GM19397 (cell line): ENCODE measurements around the gene BEND5.

Experiments
- ATAC-seq: cut with Tn5 transposase; IDR thresholded peaks from one replicate; pipeline ENCODE4 v1.9.1; 2021; ENCODE audit warnings: mild to moderate bottlenecking, moderate library complexity; ENCODE audit not compliant: unreplicated experiment

The BEND5 gene

GRCh38 chr1:48776393-48777218 lies at the start of gene BEND5:
Gene BEND5, minus strand, starts transcription at chr1:48776891. Its CDS starts 60 bp downstream, at chr1:48776831.
- ATAC-seq: no peak

GRCh38 chr1:48823168-48823567 lies 46.5 kb upstream of the BEND5 start:
- ATAC-seq: no peak

DNA sequence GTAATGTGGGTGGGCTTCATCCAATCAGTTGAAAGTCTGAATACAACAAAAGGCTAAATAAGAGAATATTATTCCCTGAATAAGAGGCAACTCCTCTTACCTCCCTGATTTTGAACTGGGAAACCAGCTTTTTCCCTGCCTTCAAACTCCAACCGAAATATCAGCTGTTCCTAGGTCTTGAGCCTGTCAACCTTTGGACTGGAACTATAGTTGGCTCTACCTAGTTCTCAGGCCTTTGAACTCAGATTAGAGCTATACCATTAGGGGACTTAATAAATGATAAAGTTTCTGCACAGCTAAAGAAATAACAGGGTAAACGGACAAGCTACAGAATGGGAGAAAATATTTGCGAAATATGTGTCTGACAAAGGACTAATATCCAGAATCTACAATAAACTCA lies 43.8 kb upstream of the BEND5 start:
- no peak for ATAC-seq

DNA sequence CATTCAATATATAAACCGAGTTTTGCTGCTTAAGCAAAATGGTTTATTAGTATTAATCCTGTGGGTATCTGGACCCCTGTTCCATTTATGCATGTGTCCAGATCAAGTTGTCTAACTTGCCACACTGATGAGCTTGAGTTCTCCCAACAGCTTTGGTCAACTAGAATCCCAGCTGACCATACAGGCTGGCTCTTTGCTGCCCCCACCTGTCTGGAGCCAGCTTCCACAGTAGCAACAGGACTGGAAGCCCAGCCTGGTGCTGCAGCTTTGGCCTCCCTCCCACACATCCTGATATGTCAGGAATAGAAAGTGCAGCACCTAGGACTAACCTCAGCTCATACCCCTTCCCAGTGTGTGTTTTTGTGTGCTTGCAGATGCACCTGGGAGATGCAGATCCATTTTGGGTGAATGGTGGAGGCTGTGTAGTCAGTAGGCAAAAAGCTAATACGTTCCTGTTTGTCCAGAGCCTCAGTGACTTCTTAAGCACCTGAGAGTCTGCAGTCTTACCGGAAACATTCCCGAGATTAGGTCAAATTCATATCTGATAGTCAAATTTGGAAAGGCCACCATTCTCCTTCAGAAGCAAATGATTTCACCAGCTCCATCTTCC lies 40.9 kb upstream of the BEND5 start:
- peak; percentile 75 for ATAC-seq

GRCh38 chr1:48810740-48811139 lies 34.0 kb upstream of the BEND5 start:
- ATAC-seq: no peak

DNA sequence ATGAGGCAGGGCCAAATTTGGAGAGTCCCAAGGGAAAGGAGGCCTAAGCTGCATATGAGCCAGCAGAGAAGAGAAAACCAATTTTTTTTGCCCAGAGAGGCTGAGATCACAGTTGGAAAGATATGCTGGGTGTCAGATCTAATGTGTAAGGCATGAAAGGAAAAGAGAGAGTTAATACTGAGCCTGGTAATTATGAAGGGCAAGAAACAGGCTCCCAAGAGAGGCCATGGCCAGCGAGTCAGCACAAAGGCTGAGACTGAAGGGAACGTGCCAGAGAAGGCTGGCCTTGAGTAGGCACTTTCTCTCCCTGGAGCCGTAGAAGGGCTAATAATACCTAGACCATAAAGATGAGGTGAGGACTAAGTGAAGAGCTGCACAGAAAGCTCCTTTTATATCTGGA lies 31.8 kb upstream of the BEND5 start:
- no peak for ATAC-seq

- no peak for ATAC-seq
Observed at GRCh38 chr1:48807554-48808260, 31.0 kb upstream of the BEND5 start.

- no peak for ATAC-seq
Observed at GRCh38 chr1:48803474-48803873, 26.8 kb upstream of the BEND5 start.

GRCh38 chr1:48794816-48795215 lies 18.1 kb upstream of the BEND5 start:
- ATAC-seq: no peak

DNA sequence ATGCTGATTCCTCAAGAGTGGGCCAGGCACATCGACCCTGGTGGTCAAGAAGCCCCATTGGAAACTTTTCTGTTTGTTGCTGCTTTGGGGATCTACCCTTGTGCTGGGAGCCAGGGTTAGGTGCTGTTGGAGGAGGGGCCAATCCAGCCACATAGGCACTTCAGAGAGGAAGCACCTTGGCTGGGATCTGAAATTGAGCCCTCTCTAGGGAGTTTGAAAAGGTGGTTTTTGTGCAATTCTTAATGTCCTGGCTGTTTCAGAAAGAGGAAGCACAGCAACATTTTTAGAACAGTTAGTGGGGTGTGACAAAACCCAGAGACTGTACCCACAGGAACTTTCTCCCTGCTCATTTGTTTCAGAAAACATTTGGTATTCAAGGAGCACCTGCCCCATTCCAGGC lies 17.2 kb upstream of the BEND5 start:
- ATAC-seq: peak; percentile 76

- ATAC-seq: no peak
Observed at GRCh38 chr1:48792961-48793360, 16.3 kb upstream of the BEND5 start.

- ATAC-seq: no peak
Observed at GRCh38 chr1:48790397-48790796, 13.7 kb upstream of the BEND5 start.

- ATAC-seq: no peak
Observed at GRCh38 chr1:48789903-48790302, 13.2 kb upstream of the BEND5 start.

DNA sequence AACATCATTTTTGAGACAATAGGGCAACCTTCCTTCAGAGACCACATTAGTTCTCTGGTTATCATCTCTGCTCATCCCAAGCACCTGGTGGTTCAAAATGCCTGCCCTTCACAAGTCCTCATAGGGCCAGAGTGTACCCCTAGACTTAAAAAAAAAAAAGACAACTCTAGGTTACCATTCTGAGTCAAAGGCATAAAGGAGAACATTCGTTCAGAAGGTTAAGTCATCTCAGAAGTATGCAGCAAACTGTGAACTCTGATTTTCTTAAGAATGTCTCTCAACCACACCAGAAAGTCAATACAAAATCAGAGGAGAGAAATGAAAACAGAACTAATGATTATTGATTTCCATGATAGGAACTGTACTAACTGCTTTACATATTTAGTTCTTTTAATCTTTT lies 9.2 kb upstream of the BEND5 start:
- ATAC-seq: no peak

- no peak for ATAC-seq
Observed at GRCh38 chr1:48784301-48784700, 7.6 kb upstream of the BEND5 start.

DNA sequence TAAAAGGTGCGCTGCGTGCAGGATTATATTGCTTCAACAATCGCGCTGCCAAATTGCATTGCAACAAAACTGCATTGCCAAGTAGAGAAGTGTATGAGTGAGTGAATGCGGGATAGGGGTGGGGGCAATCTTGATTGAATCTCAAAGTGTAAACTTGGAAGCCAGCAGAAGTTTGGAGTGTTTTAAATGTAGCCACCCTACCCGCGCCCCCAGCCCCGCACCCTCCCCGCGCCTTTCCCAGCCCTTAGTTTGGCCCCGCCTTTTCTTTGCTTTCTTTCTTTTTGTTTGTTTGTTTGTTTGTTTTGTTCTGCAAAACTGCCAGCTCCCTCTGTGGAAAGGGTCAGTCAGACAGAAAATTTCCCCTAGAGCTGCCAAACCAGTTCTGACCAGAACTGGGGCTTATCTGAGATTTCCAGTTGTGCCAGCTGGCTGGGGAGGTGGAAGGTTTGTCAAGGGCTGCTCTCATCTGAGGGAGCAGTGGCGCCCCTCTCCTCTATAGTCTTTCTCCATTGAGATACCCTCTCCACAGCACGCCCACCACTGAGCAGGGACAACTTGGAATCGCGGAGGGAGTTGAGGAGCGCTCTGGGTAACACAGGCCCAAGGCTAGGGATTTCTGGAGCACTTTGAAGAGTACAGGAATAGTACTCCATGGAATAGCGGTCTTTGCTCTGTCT lies 666 bp upstream of the BEND5 start:
- no peak for ATAC-seq

DNA sequence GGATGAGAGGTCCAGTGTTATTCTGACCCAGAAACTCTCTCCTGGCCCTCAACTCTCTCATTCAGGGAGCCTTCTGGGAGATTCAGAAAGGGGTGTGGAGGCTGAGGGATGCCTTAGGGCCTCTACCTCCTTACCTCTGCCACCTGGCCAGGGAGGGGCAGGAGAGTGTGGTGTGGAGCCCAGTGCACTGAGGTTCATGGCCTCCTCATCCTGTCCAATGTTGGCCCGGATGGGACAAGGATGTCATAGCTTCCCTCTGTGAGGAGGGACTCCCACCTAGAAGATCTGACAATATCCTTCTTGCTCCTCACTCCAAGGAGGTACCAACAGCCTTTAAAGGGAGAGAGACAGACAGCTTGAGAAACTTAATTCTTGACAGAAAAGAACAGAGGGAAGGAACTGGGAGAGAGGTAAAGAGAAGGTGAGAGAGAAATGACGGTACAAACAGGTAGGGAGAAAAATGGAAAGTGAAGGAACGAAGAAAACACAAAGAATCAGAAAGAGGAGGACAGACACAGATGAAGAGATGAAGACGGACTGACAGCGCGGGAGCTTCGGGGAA lies 779 bp downstream of the BEND5 start:
- ATAC-seq: no peak

DNA sequence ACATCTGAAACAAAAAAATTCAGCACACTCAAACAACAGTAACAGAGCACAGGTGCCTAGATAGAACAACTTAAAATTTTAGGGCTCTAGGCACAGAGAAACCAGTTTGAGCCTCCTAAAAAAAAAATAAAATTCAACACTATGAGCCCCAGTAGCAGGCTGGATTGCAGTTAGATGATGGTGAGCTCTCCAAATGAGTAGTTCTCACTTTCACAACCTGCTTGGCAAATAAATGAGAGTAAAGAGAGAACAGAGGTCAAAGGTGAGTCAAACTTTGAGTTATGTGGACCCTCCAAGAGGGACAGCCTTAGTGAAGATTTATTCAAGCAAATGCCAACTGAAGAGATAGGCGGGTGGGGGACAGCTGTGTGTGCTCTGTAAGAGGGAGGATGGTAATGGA lies 3.6 kb downstream of the BEND5 start:
- no peak for ATAC-seq

DNA sequence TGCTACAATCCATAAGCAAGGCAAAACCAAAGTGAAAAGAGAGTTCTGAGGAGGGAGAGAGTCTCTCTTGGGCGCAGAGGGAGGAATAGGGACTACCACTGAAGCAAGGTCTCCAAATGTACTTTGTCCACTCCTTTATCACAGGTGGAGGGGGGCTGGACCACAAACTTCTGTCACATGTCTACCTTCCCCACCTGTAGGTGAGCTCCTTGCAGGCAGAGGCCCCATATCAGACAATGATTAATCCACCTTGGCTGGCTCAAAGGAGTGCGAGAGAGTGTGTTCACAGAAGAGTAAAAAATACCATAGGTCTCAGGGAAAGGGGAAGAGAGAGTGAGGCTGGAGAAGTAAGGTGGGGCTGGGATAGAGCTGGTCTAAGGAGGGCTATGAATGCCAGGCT lies 4.5 kb downstream of the BEND5 start:
- ATAC-seq: no peak

GRCh38 chr1:48771561-48771960 lies 5.1 kb downstream of the BEND5 start:
- no peak for ATAC-seq

- ATAC-seq: no peak
Observed at GRCh38 chr1:48767975-48768510, 8.6 kb downstream of the BEND5 start.
